HepG2 (cell line): ENCODE results near the gene HMGB3. TPM values are rescaled to one million over a fixed set of nuclear protein-coding genes. Genes with fewer than 3 reads are reported as not detected.

Experiments used
- ATAC-seq: fragments of 200-7000 bp; cut with Tn5 transposase; 3 replicates; pipeline ENCODE4 v1.9.1; 2020; ENCODE audit warnings: mild to moderate bottlenecking, moderate library complexity
- BruUV-seq: library from RNA; stranded (reverse); fragments of 400-500 nt; replicated peaks from 2 replicates; lab custom pipeline; 2021; lab: Mats Ljungman, UMichigan
- CTCF ChIA-PET: fragments of 300-600 bp; formaldehyde crosslinking; extraction: SDS; loops from one replicate; lab custom pipeline; 2021; ENCODE audit warnings: low total read pairs, inconsistent platforms, low intra/inter-chr PET ratio; lab: Yijun Ruan, JAX
- POLR2A ChIA-PET: fragments of 350-600 bp; sonication (Branson Sonifier 250); formaldehyde crosslinking; loops from one replicate; lab custom pipeline; 2020; ENCODE audit warnings: antibody characterized with exemption, inconsistent platforms; lab: Yijun Ruan, JAX
- DNase-seq: peaks from one replicate; pipeline ENCODE4 v3.0.0-alpha.2; 2015; ENCODE audit warnings: low spot score
- FAIRE-seq: peaks from 3 replicates; lab custom pipeline; 2011; peaks lifted over from hg19 to GRCh38; lab: Jason Lieb, UNC
- H2AFZ ChIP-seq: one replicate; pipeline ENCODE4 v1.6.1; 2011; ENCODE audit warnings: low read length, inconsistent platforms
- H3K27ac ChIP-seq: fragments of 300-600 bp; 3 replicates; pipeline ENCODE4 v1.8.0; 2011; ENCODE audit warnings: mixed run types, mild to moderate bottlenecking, mixed read lengths, low read length, inconsistent platforms; ENCODE audit not compliant: insufficient read depth; ENCODE audit errors: extremely low read length
- H3K27me3 ChIP-seq, 2 experiments: fragments of 200-600 bp in 1 of 2; 2 replicates in 1 of 2; 3 replicates in 1 of 2; pipeline versions ENCODE4 v1.6.0 to v1.8.0; 2011; ENCODE audit warnings: low read length in 2 of 2, mild to moderate bottlenecking in 2 of 2, moderate library complexity in 2 of 2, inconsistent platforms in 1 of 2; ENCODE audit not compliant: insufficient read depth in 2 of 2, control insufficient read depth in 1 of 2
- H3K36me3 ChIP-seq, 2 experiments: fragments of 200-600 bp in 1 of 2; replicated peaks in 1 of 2; 2 replicates in 1 of 2; 3 replicates in 1 of 2; pipeline versions ENCODE4 v1.5.1 to v1.8.0; 2011; ENCODE audit warnings: low read length in 2 of 2, inconsistent platforms in 1 of 2; ENCODE audit not compliant: insufficient read depth in 2 of 2, control insufficient read depth in 1 of 2
- H3K4me1 ChIP-seq: 2 replicates; pipeline ENCODE4 v1.5.1; 2012; ENCODE audit warnings: low read length, inconsistent platforms; ENCODE audit not compliant: insufficient read depth
- H3K4me2 ChIP-seq: 2 replicates; pipeline ENCODE4 v1.6.0; 2011; ENCODE audit warnings: low read depth, low read length, inconsistent platforms
- H3K4me3 ChIP-seq, 3 experiments: fragments of 200-600 bp in 1 of 3; sonication (generic), shearing (Covaris generic) in 1 of 3; replicated peaks in 1 of 3; 2 replicates each; pipeline ENCODE4 v1.5.1; 2011 to 2016; ENCODE audit warnings: low read length in 3 of 3, inconsistent platforms in 2 of 3, low read depth in 2 of 3, mild to moderate bottlenecking in 2 of 3, control low read depth in 1 of 3, mixed read lengths in 1 of 3; ENCODE audit not compliant: insufficient read depth in 1 of 3
- H3K79me2 ChIP-seq: one replicate; pipeline ENCODE4 v1.6.1; 2011; ENCODE audit warnings: low read length, inconsistent platforms; ENCODE audit not compliant: insufficient read depth
- H3K9ac ChIP-seq: 2 replicates; pipeline ENCODE4 v1.6.0; 2011; ENCODE audit warnings: mild to moderate bottlenecking, low read depth, low read length, inconsistent platforms; ENCODE audit not compliant: insufficient read depth
- H3K9me3 ChIP-seq: 2 replicates; pipeline ENCODE4 v1.5.1; 2012; ENCODE audit warnings: mild to moderate bottlenecking, low read length
- H4K20me1 ChIP-seq: 2 replicates; pipeline ENCODE4 v1.6.0; 2011; ENCODE audit warnings: inconsistent platforms, mild to moderate bottlenecking, low read length, moderate library complexity; ENCODE audit not compliant: insufficient read depth
- AHDC1 ChIP-seq: sonication (generic); formaldehyde crosslinking; IDR thresholded peaks from 2 replicates; pipeline ENCODE4 v1.5.1; 2020; ENCODE audit warnings: mild to moderate bottlenecking, missing genetic modification reagents, borderline replicate concordance
- DMTF1 ChIP-seq: sonication (generic); formaldehyde crosslinking; IDR thresholded peaks from 2 replicates; pipeline ENCODE4 v1.4.0; 2020; ENCODE audit warnings: mild to moderate bottlenecking, missing genetic modification reagents
- TFAP4 ChIP-seq: sonication (generic); IDR thresholded peaks from 2 replicates; pipeline ENCODE4 v1.6.1; 2016; ENCODE audit warnings: low read depth, borderline replicate concordance
- THAP11 ChIP-seq: IDR thresholded peaks from 2 replicates; pipeline ENCODE4 v1.6.1; 2016; ENCODE audit warnings: missing biosample characterization, missing genetic modification reagents
- TIGD3 ChIP-seq: sonication (generic); formaldehyde crosslinking; IDR thresholded peaks from 2 replicates; pipeline ENCODE4 v1.5.1; 2020; ENCODE audit warnings: mild to moderate bottlenecking, missing genetic modification reagents, borderline replicate concordance
- ZFP1 ChIP-seq: IDR thresholded peaks from 2 replicates; pipeline ENCODE4 v1.6.1; 2016
- ZNF18 ChIP-seq: sonication (generic); formaldehyde crosslinking; IDR thresholded peaks from 2 replicates; pipeline ENCODE4 v1.8.0; 2022; ENCODE audit warnings: mild to moderate bottlenecking, missing genetic modification reagents; ENCODE audit not compliant: insufficient replicate concordance
- ZNF317 ChIP-seq: sonication (generic); formaldehyde crosslinking; IDR thresholded peaks from 2 replicates; pipeline ENCODE4 v1.5.0; 2020; ENCODE audit warnings: mild to moderate bottlenecking, missing genetic modification reagents
- WGBS: methylation state at CpG from one replicate; pipeline ENCODE4 v1.1.6; 2017; ENCODE audit warnings: low lambda C conversion rate; 5-methylcytosine and 5-hydroxymethylcytosine counted together
- in situ Hi-C: cut with HindIII; loops from 2 replicates; pipeline ENCODE4 v1.10.0; 2017; ENCODE audit warnings: low pct_unique_long_range_greater_than_20kb; ENCODE audit not compliant: extremely low pct_ligation_motif_present
- intact Hi-C: fragments of 100-400 bp; cut with micrococcal nuclease; formaldehyde crosslinking; loops from one replicate; pipeline ENCODE4 v1.10.0; 2022; ENCODE audit not compliant: unreplicated experiment
- polyA plus RNA-seq, 8 experiments: library from polyadenylated mRNA; depleted of rRNA in 3 of 8; stranded (reverse) in 7 of 8; unstranded in 1 of 8; fragments of >200 nt; fragmentation: Illumina TruSeq in 4 of 8; extraction: Trizol in 4 of 8; gene quantifications; 2 replicates each; pipeline versions ENCODE4 v1.2.1 to v1.2.3, GENCODE V29; 2011 to 2016; ENCODE audit warnings: low read depth in 4 of 8, missing spikeins in 1 of 8, mixed read lengths in 1 of 8; ENCODE audit not compliant: insufficient read depth in 1 of 8
- total RNA-seq, 5 experiments: library from RNA; depleted of rRNA; stranded (reverse); fragments of >200 nt; fragmentation: Illumina TruSeq; extraction: Trizol; gene quantifications; 2 replicates each; pipeline ENCODE4 v1.2.3, GENCODE V29; 2016; ENCODE audit warnings: low read depth in 1 of 5

HMGB3 gene
- total and polyA plus RNA-seq, 2 of the 13 experiments (the other 11 are each of a cell fraction or from before 2014, with no cell fraction given), result 8.5 to 87.1 TPM

- TF ChIP-seq ZNF18 (CRISPR knock-in tag) (no peak), ZFP1 (CRISPR knock-in tag) (no peak), DMTF1 (CRISPR knock-in tag) (no peak)
Observed at GRCh38 chrX:150936556-150936955, 46.6 kb upstream of the HMGB3 start (continued).

- H3K9ac ChIP-seq, result no peak overlapping the region
- FAIRE-seq (no peak), ATAC-seq (no peak), DNase-seq (no peak)
- WGBS, result 4% methylated on average over 4 of the region's 9 CpGs
- H4K20me1 ChIP-seq, result no peaks in the 10 kb centered on the region
- no peaks in the 10 kb centered on the region for H3K9me3 ChIP-seq
- H3K27ac ChIP-seq, result no peak overlapping the region
- H2AFZ ChIP-seq, result no peak overlapping the region
- in situ Hi-C loops (no loop called here), intact Hi-C loops (no loop called here)
- H3K4me3 ChIP-seq, result no peak overlapping the region
- no peaks in the 10 kb centered on the region for H3K36me3 ChIP-seq
- no TSS peak for BruUV-seq
- ChIA-PET CTCF (no interaction called here), POLR2A (no interaction called here)
- no peaks in the 10 kb centered on the region for H3K4me1 ChIP-seq
- no peaks in the 10 kb centered on the region for H3K79me2 ChIP-seq
- H3K27me3 ChIP-seq, result no peaks in the 10 kb centered on the region; a peak in 1 of 5 replicates
- H3K4me2 ChIP-seq, result no peak overlapping the region
- TF ChIP-seq THAP11 (CRISPR knock-in tag), result no peak
- TF ChIP-seq TIGD3, result no peak
- TF ChIP-seq ZNF317, result no peak
- no peak for TF ChIP-seq AHDC1 (CRISPR knock-in tag)
- TF ChIP-seq TFAP4, result no peak
Observed at GRCh38 chrX:150940844-150941495, 42.2 kb upstream of the HMGB3 start.
